HG03442 (cell line): Measurements from ENCODE around the gene LIMS1.
A peak's percentile ranks its signal among the peaks of the same experiment; 100 is the strongest.
"Not testable (repeated sequence)": the region's sequence is repeated elsewhere in the genome, so short reads cannot be mapped to it uniquely, and the experiment has no call there.

Source experiments
- ATAC-seq: cut with Tn5 transposase; IDR thresholded peaks from one replicate; pipeline ENCODE4 v1.9.1; 2021; ENCODE audit warnings: mild to moderate bottlenecking, moderate library complexity; ENCODE audit not compliant: unreplicated experiment

The LIMS1 gene

GRCh38 chr2:108657517-108657916 is 123.2 kb downstream of the LIMS1 start:
- ATAC-seq = not testable (repeated sequence)

GRCh38 chr2:108658553-108658952 is 124.3 kb downstream of the LIMS1 start:
- ATAC-seq = not testable (repeated sequence)

- not testable (repeated sequence) for ATAC-seq
Measured at GRCh38 chr2:108661493-108661892, 127.2 kb downstream of the LIMS1 start.

GRCh38 chr2:108662207-108662612 is 127.9 kb downstream of the LIMS1 start:
- ATAC-seq = peak; percentile 95

GRCh38 chr2:108663346-108663745 is 129.1 kb downstream of the LIMS1 start:
- ATAC-seq = not testable (repeated sequence)

GRCh38 chr2:108664089-108664488 is 129.8 kb downstream of the LIMS1 start:
- not testable (repeated sequence) for ATAC-seq

GRCh38 chr2:108664979-108665378 is 130.7 kb downstream of the LIMS1 start:
- not testable (repeated sequence) for ATAC-seq

GRCh38 chr2:108665975-108666374 is 131.7 kb downstream of the LIMS1 start:
- ATAC-seq = not testable (repeated sequence)

- not testable (repeated sequence) for ATAC-seq
Measured at GRCh38 chr2:108667140-108667539, 132.9 kb downstream of the LIMS1 start.

- ATAC-seq = not testable (repeated sequence)
Measured at GRCh38 chr2:108670282-108670681, 136.0 kb downstream of the LIMS1 start.

- not testable (repeated sequence) for ATAC-seq
Measured at GRCh38 chr2:108672200-108672805, 138.0 kb downstream of the LIMS1 start.

- not testable (repeated sequence) for ATAC-seq
Measured at GRCh38 chr2:108676522-108676921, 142.3 kb downstream of the LIMS1 start.

- not testable (repeated sequence) for ATAC-seq
Measured at GRCh38 chr2:108677239-108677744, 143.0 kb downstream of the LIMS1 start.

GRCh38 chr2:108678198-108678651 is 144.0 kb downstream of the LIMS1 start:
- not testable (repeated sequence) for ATAC-seq

GRCh38 chr2:108680805-108681204 is 146.5 kb downstream of the LIMS1 start:
- ATAC-seq = not testable (repeated sequence)

- not testable (repeated sequence) for ATAC-seq
Measured at GRCh38 chr2:108688818-108689756, 154.8 kb downstream of the LIMS1 start.

GRCh38 chr2:108690001-108690400 is 155.7 kb downstream of the LIMS1 start:
- ATAC-seq = peak; percentile 86

- no peak for ATAC-seq
Measured at GRCh38 chr2:108691447-108691846, 157.2 kb downstream of the LIMS1 start.

- ATAC-seq = no peak
Measured at GRCh38 chr2:108701208-108701607, 166.9 kb downstream of the LIMS1 start.

GRCh38 chr2:108701806-108702205 is 167.5 kb downstream of the LIMS1 start:
- no peak for ATAC-seq

- no peak for ATAC-seq
Measured at GRCh38 chr2:108704871-108705270, 170.6 kb downstream of the LIMS1 start.
